Vagina (tissue), 2 donors: ENCODE data around the gene SHISA9. TPM values are rescaled to one million over a fixed set of nuclear protein-coding genes. Genes with fewer than 3 reads are reported as not detected.

Experiments used
- DNase-seq, 2 donors: peaks; one replicate each; pipeline ENCODE4 v3.0.0-alpha.2; 2017; ENCODE audit errors: extremely low spot score in 2 of 2
- H3K27ac ChIP-seq: fragments of 200-600 bp; sonication (generic); one replicate; pipeline ENCODE4 v1.5.1; 2019
- H3K27me3 ChIP-seq: fragments of 200-600 bp; sonication (generic); one replicate; pipeline ENCODE4 v1.5.1; 2019
- H3K36me3 ChIP-seq, 2 donors: fragments of 200-600 bp; sonication (generic); one replicate each; pipeline ENCODE4 v1.5.1; 2017 to 2019
- H3K4me1 ChIP-seq: fragments of 200-600 bp; sonication (generic); one replicate; pipeline ENCODE4 v1.5.1; 2019
- H3K4me3 ChIP-seq, 2 donors: fragments of 200-600 bp; sonication (generic); 1 replicate in 1 of 2; 2 replicates in 1 of 2; pipeline ENCODE4 v1.5.1; 2016 to 2019
- H3K9me3 ChIP-seq: fragments of 200-600 bp; sonication (generic); one replicate; pipeline ENCODE4 v1.5.1; 2019
- CTCF ChIP-seq, 3 experiments: fragments of 450-650 bp in 2 of 3; fragments of 200-600 bp in 1 of 3; sonication (generic) in 1 of 3; IDR thresholded peaks; one replicate each; pipeline ENCODE4 v1.5.1; 2017 to 2019; ENCODE audit warnings: antibody characterized with exemption in 3 of 3, mild to moderate bottlenecking in 2 of 3, moderate library complexity in 2 of 3
- POLR2A ChIP-seq, 2 donors: fragments of 450-650 bp; IDR thresholded peaks; one replicate each; pipeline ENCODE4 v1.6.1; 2017; ENCODE audit warnings: antibody characterized with exemption in 2 of 2, mild to moderate bottlenecking in 2 of 2, moderate library complexity in 2 of 2
- POLR2AphosphoS5 ChIP-seq, 2 donors: sonication (generic); formaldehyde crosslinking; IDR thresholded peaks; one replicate each; pipeline ENCODE4 v1.9.0; 2017; ENCODE audit warnings: antibody characterized with exemption in 2 of 2, mild to moderate bottlenecking in 2 of 2, low read depth in 1 of 2; ENCODE audit not compliant: insufficient read depth in 1 of 2
- intact Hi-C: fragments of 100-400 bp; cut with DNase I; formaldehyde crosslinking; loops from one replicate; pipeline ENCODE4 v1.15.1; 2023
- total RNA-seq: library from RNA; depleted of rRNA; stranded (reverse); fragments of >200 nt; gene quantifications from one replicate; pipeline ENCODE4 v1.2.3, GENCODE V29; 2016

SHISA9 gene
- total RNA-seq, 1 donor from 2014 or later = 0.49 TPM

GRCh38 chr16:12971241-12971640 is 69.8 kb downstream of the SHISA9 start:
- no peaks in the 10 kb centered on the region for H3K9me3 ChIP-seq
- intact Hi-C loops = no loop called here

DNA sequence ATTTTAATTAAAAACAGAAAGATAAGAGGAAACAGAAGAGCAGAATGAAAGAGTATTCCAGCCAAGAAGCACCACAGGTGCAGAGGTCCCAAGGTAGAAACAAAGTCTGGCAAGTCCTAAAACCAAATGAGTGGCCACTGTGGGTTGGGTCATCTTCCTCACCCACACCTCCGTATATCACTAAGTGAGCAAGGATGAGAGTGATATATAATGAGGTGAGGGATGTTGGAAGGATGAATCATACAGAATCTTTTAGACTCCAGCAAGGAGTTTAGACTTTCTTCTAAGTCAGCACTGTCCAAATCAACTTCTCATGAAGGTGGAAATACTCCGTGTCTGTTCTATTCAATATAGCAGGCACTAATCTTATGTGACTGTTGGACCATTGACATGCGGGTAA is 70.8 kb downstream of the SHISA9 start:
- DNase-seq = no peak
- TF ChIP-seq POLR2AphosphoS5 (IDR thresholded peaks at IDR 0.05; ENCODE audit: insufficient read depth in 1 of 2, low read depth in 1 of 2) = no peak
- TF ChIP-seq POLR2A (IDR thresholded peaks at IDR 0.05) = no peak
- no peak for TF ChIP-seq CTCF (IDR thresholded peaks at IDR 0.05)
- H3K36me3 ChIP-seq = no peaks in the 10 kb centered on the region
- H3K9me3 ChIP-seq = no peaks in the 10 kb centered on the region
- no peak overlapping the region for H3K4me3 ChIP-seq
- H3K4me1 ChIP-seq = no peaks in the 10 kb centered on the region
- H3K27me3 ChIP-seq = no peaks in the 10 kb centered on the region
- no peak overlapping the region for H3K27ac ChIP-seq
- intact Hi-C loops = no loop called here

More at GRCh38 chr16:12971241-12971640, 69.8 kb downstream of the SHISA9 start:
- DNase-seq = no peak
- TF ChIP-seq POLR2A (IDR thresholded peaks at IDR 0.05) (no peak), POLR2AphosphoS5 (IDR thresholded peaks at IDR 0.05; ENCODE audit: insufficient read depth in 1 of 2, low read depth in 1 of 2) (no peak), CTCF (IDR thresholded peaks at IDR 0.05) (no peak)
- H3K27me3 ChIP-seq = no peaks in the 10 kb centered on the region
- no peak overlapping the region for H3K27ac ChIP-seq
- H3K4me1 ChIP-seq = no peaks in the 10 kb centered on the region
- no peak overlapping the region for H3K4me3 ChIP-seq
- no peaks in the 10 kb centered on the region for H3K36me3 ChIP-seq

GRCh38 chr16:12975766-12976165 is 74.4 kb downstream of the SHISA9 start:
- Histone ChIP-seq H3K9me3 (no peaks in the 10 kb centered on the region), H3K4me3 (no peak overlapping the region), H3K27me3 (no peaks in the 10 kb centered on the region), H3K27ac (no peak overlapping the region), H3K36me3 (no peaks in the 10 kb centered on the region), H3K4me1 (no peaks in the 10 kb centered on the region)
- intact Hi-C loops = no loop called here
- no peak for DNase-seq
- TF ChIP-seq CTCF (IDR thresholded peaks at IDR 0.05) (no peak), POLR2A (IDR thresholded peaks at IDR 0.05) (no peak), POLR2AphosphoS5 (IDR thresholded peaks at IDR 0.05; ENCODE audit: insufficient read depth in 1 of 2, low read depth in 1 of 2) (no peak)

DNA sequence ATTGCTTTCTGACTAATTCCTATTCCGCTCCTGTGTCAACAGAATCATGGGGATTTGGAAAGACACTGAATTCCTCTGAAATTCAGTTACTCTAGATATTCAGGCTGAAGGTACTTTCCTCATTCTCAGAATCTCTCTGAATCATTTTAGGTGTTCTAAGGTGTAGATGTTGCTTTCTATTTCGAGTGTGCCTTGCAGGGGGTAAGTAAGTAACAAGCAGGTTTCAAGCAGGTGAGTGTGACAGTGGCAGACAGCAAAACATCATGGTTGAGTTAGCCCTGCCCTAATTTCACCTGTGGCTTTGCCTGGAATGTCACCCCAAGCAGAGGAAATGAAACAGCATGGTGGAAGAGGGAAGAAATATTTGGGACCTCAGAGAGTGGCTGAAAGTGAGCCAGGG is 75.1 kb downstream of the SHISA9 start:
- Histone ChIP-seq H3K9me3 (no peaks in the 10 kb centered on the region), H3K27me3 (no peaks in the 10 kb centered on the region), H3K4me1 (no peaks in the 10 kb centered on the region), H3K27ac (no peak overlapping the region), H3K36me3 (no peaks in the 10 kb centered on the region), H3K4me3 (no peak overlapping the region)
- intact Hi-C loops = no loop called here
- DNase-seq = no peak
- TF ChIP-seq CTCF (IDR thresholded peaks at IDR 0.05) (no peak), POLR2AphosphoS5 (IDR thresholded peaks at IDR 0.05; ENCODE audit: insufficient read depth in 1 of 2, low read depth in 1 of 2) (no peak), POLR2A (IDR thresholded peaks at IDR 0.05) (no peak)

DNA sequence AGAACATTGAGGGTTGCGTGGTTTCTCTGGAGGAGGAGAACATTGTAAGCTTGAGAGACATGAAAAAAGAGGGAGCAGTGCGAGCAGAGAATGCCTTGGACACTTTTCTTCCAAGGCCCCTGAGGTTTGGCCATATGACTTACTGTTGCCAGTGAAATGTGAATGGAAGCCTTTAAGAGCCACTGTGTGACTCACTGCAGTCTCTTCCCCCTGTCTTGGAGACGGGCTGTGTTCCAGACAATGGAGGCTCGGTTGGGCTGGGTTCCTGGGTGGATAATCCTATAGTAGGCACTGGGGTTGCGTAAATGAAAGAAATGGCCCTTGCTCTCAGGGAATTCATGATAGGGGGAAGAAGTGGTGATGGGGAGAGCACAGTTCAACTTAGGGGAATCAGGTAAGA is 75.5 kb downstream of the SHISA9 start:
- no peaks in the 10 kb centered on the region for H3K9me3 ChIP-seq
- no peaks in the 10 kb centered on the region for H3K27me3 ChIP-seq
- no peak for DNase-seq
- intact Hi-C loops = no loop called here
- H3K4me1 ChIP-seq = no peaks in the 10 kb centered on the region
- TF ChIP-seq POLR2AphosphoS5 (IDR thresholded peaks at IDR 0.05; ENCODE audit: insufficient read depth in 1 of 2, low read depth in 1 of 2) (no peak), POLR2A (IDR thresholded peaks at IDR 0.05) (no peak), CTCF (IDR thresholded peaks at IDR 0.05) (no peak)
- no peak overlapping the region for H3K27ac ChIP-seq
- H3K4me3 ChIP-seq = no peak overlapping the region
- no peaks in the 10 kb centered on the region for H3K36me3 ChIP-seq
